Calu3 (cell line): ENCODE results near the gene TMBIM1. TPM values are rescaled to one million over a fixed set of nuclear protein-coding genes. Genes with fewer than 3 reads are reported as not detected.

Experiments used
- BruUV-seq: library from RNA; stranded (reverse); fragments of 400-500 nt; replicated peaks from 2 replicates; lab custom pipeline; 2021; lab: Mats Ljungman, UMichigan
- CTCF ChIA-PET: fragments of 300-600 bp; sonication (Branson Sonifier 250); formaldehyde crosslinking; loops from one replicate; lab custom pipeline; 2022; ENCODE audit warnings: antibody characterized with exemption; lab: Charles Lee
- DNase-seq: peaks from one replicate; pipeline ENCODE4 v3.0.0; 2022
- H3K27ac Mint-ChIP-seq: one replicate; pipeline ENCODE4 v1.8.0; 2022; ENCODE audit warnings: mixed read lengths; ENCODE audit not compliant: unreplicated experiment
- H3K27me3 Mint-ChIP-seq: one replicate; pipeline ENCODE4 v1.8.0; 2022; ENCODE audit warnings: mixed read lengths; ENCODE audit not compliant: unreplicated experiment
- H3K36me3 Mint-ChIP-seq: one replicate; pipeline ENCODE4 v1.8.0; 2022; ENCODE audit warnings: mild to moderate bottlenecking, moderate library complexity, mixed read lengths; ENCODE audit not compliant: insufficient read depth, unreplicated experiment
- H3K4me1 Mint-ChIP-seq: one replicate; pipeline ENCODE4 v1.8.0; 2022; ENCODE audit warnings: mild to moderate bottlenecking, low read depth, mixed read lengths; ENCODE audit not compliant: unreplicated experiment
- H3K4me3 Mint-ChIP-seq: one replicate; pipeline ENCODE4 v1.8.0; 2022; ENCODE audit warnings: mild to moderate bottlenecking, low read depth, moderate library complexity, mixed read lengths; ENCODE audit not compliant: unreplicated experiment
- H3K9me3 Mint-ChIP-seq: one replicate; pipeline ENCODE4 v1.8.0; 2022; ENCODE audit warnings: low read depth, mixed read lengths; ENCODE audit not compliant: unreplicated experiment
- CTCF ChIP-seq: fragments of 200-600 bp; IDR thresholded peaks from one replicate; pipeline ENCODE4 v1.8.0; 2022; ENCODE audit warnings: antibody characterized with exemption; ENCODE audit not compliant: unreplicated experiment
- intact Hi-C: fragments of 100-400 bp; cut with micrococcal nuclease; formaldehyde crosslinking; loops from one replicate; pipeline ENCODE4 v1.10.0; 2022; ENCODE audit not compliant: unreplicated experiment
- total RNA-seq: library from RNA; stranded (reverse); gene quantifications from 2 replicates; pipeline ENCODE4 v1.2.3, GENCODE V29; 2022

The TMBIM1 gene
- total RNA-seq, 1 experiment from 2014 or later = 229 TPM

GRCh38 chr2:218266316-218266979 is 25.9 kb downstream of the TMBIM1 start:
- Mint-ChIP-seq H3K4me1 (peaks cover 9% of the 10 kb centered on the region), H3K9me3 (no peaks in the 10 kb centered on the region), H3K4me3 (no peak overlapping the region), H3K27ac (no peak overlapping the region), H3K27me3 (no peaks in the 10 kb centered on the region), H3K36me3 (peaks cover 68% of the 10 kb centered on the region)
- no TSS peak for BruUV-seq
- DNase-seq = no peak
- intact Hi-C loops = no loop called here
- no peak for TF ChIP-seq CTCF
- CTCF ChIA-PET = no interaction called here

GRCh38 chr2:218265626-218266025 is 26.7 kb downstream of the TMBIM1 start:
- Mint-ChIP-seq H3K4me3 (no peak overlapping the region), H3K27ac (no peak overlapping the region), H3K36me3 (peaks cover 60% of the 10 kb centered on the region), H3K9me3 (no peaks in the 10 kb centered on the region), H3K27me3 (no peaks in the 10 kb centered on the region), H3K4me1 (peaks cover 11% of the 10 kb centered on the region)
- no peak for DNase-seq
- BruUV-seq = no TSS peak
- intact Hi-C loops = no loop called here
- TF ChIP-seq CTCF = no peak
- CTCF ChIA-PET = interaction anchor here (0.6 kb wide), 1 partner anchor 33 kb away, joined by 4 read pairs; no protein-coding TSS in a partner anchor

- Mint-ChIP-seq H3K27ac (no peak overlapping the region), H3K27me3 (no peaks in the 10 kb centered on the region), H3K4me1 (peaks cover 18% of the 10 kb centered on the region), H3K9me3 (no peaks in the 10 kb centered on the region), H3K4me3 (no peak overlapping the region), H3K36me3 (peaks cover 57% of the 10 kb centered on the region)
- intact Hi-C loops = loop anchor here (5.0 kb wide), 1 partner anchor 78 kb away; no protein-coding TSS in a partner anchor
- no peak for DNase-seq
- CTCF ChIA-PET = interaction anchor here (0.6 kb wide), 1 partner anchor 32 kb away, joined by 4 read pairs; no protein-coding TSS in a partner anchor
- BruUV-seq = no TSS peak
- no peak for TF ChIP-seq CTCF
Measured at GRCh38 chr2:218264773-218265561, 27.3 kb downstream of the TMBIM1 start.

- Mint-ChIP-seq H3K27me3 (no peaks in the 10 kb centered on the region), H3K4me3 (no peak overlapping the region), H3K36me3 (peaks cover 50% of the 10 kb centered on the region), H3K9me3 (no peaks in the 10 kb centered on the region), H3K27ac (no peak overlapping the region), H3K4me1 (peaks cover 19% of the 10 kb centered on the region)
- BruUV-seq = no TSS peak
- intact Hi-C loops = loop anchor here (5.0 kb wide), 1 partner anchor 77 kb away; no protein-coding TSS in a partner anchor
- no peak for DNase-seq
- CTCF ChIA-PET = no interaction called here
- TF ChIP-seq CTCF = no peak
Measured at GRCh38 chr2:218263817-218264641, 28.3 kb downstream of the TMBIM1 start.
